Transverse colon (tissue), 4 donors: ENCODE results near the gene NT5C2. TPM values are rescaled to one million over a fixed set of nuclear protein-coding genes. Genes with fewer than 3 reads are reported as not detected.

Experiments used
- DNase-seq: peaks from one replicate; pipeline ENCODE4 v3.0.0-alpha.2; 2019
- H3K27ac ChIP-seq, 4 donors: fragments of 200-600 bp; sonication (generic); 2 replicates each; pipeline ENCODE4 v1.5.1; 2016 to 2018; ENCODE audit warnings: inconsistent platforms in 4 of 4
- H3K27me3 ChIP-seq: fragments of 200-600 bp; sonication (generic); 2 replicates; pipeline ENCODE4 v1.5.1; 2017; ENCODE audit warnings: inconsistent platforms
- H3K36me3 ChIP-seq, 4 donors: fragments of 200-600 bp; sonication (generic); 2 replicates each; pipeline ENCODE4 v1.5.1; 2017 to 2019; ENCODE audit warnings: inconsistent platforms in 4 of 4
- H3K4me1 ChIP-seq, 4 donors: fragments of 200-600 bp; sonication (generic); 2 replicates each; pipeline ENCODE4 v1.5.1; 2017 to 2020; ENCODE audit warnings: inconsistent platforms in 4 of 4
- H3K4me3 ChIP-seq, 4 donors: fragments of 200-600 bp; sonication (generic); 1 replicate in 1 of 4; 2 replicates in 3 of 4; pipeline versions ENCODE4 v1.5.1 to v1.6.1; 2017 to 2019; ENCODE audit warnings: inconsistent platforms in 4 of 4
- H3K9me3 ChIP-seq, 2 donors: fragments of 200-600 bp; sonication (generic); 2 replicates each; pipeline ENCODE4 v1.5.1; 2017 to 2019; ENCODE audit warnings: inconsistent platforms in 2 of 2
- CTCF ChIP-seq, 5 experiments: fragments of 200-600 bp in 3 of 5; fragments of 450-650 bp in 2 of 5; sonication (generic) in 3 of 5; IDR thresholded peaks; 1 replicate in 2 of 5; 2 replicates in 3 of 5; pipeline ENCODE4 v1.5.1; 2016 to 2017; ENCODE audit warnings: antibody characterized with exemption in 5 of 5, inconsistent platforms in 3 of 5, mild to moderate bottlenecking in 2 of 5, moderate library complexity in 1 of 5
- EP300 ChIP-seq: sonication (generic); formaldehyde crosslinking; IDR thresholded peaks from one replicate; pipeline ENCODE4 v1.6.1; 2017; ENCODE audit warnings: antibody characterized with exemption, low read depth
- POLR2A ChIP-seq: fragments of 450-650 bp; IDR thresholded peaks from one replicate; pipeline ENCODE4 v1.6.1; 2016; ENCODE audit warnings: antibody characterized with exemption, mild to moderate bottlenecking, moderate library complexity
- POLR2AphosphoS5 ChIP-seq, 3 donors: sonication (generic); formaldehyde crosslinking; IDR thresholded peaks; one replicate each; pipeline ENCODE4 v1.6.1; 2016; ENCODE audit warnings: antibody characterized with exemption in 3 of 3
- WGBS, 2 donors: methylation state at CpG; one replicate each; pipeline ENCODE4 v1.1.5; 2018; ENCODE audit warnings: low coverage in 1 of 2; 5-methylcytosine and 5-hydroxymethylcytosine counted together
- in situ Hi-C, 4 donors: fragments of 200-750 bp; cut with MboI; loops; one replicate each; pipeline versions ENCODE4 v1.15.0 to v1.15.1; 2017; ENCODE audit warnings: low sequenced_read_pairs in 3 of 4, low pct_ligation_motif_present in 1 of 4, low pct_unique_long_range_greater_than_20kb in 1 of 4
- intact Hi-C: fragments of 100-400 bp; cut with DNase I; formaldehyde crosslinking; loops from one replicate; pipeline ENCODE4 v1.15.1; 2023; ENCODE audit warnings: low total_unique reads
- total RNA-seq, 4 donors: library from RNA; depleted of rRNA; stranded (reverse); fragments of >200 nt; gene quantifications; one replicate each; pipeline ENCODE4 v1.1.0, GENCODE V29; 2016

The NT5C2 gene
- total RNA-seq, 4 donors from 2014 or later = 77.1 to 135 (median 105) TPM

- intact Hi-C loops = no loop called here
- Histone ChIP-seq H3K27me3 (no peaks in the 10 kb centered on the region), H3K4me1 (peaks cover 0 to 6% (median 2%) of the 10 kb centered on the region in 4 donors), H3K27ac (no peak overlapping the region), H3K36me3 (peaks cover 0 to 50% (median 12%) of the 10 kb centered on the region in 4 donors), H3K4me3 (no peak overlapping the region), H3K9me3 (no peaks in the 10 kb centered on the region)
- in situ Hi-C loops = loop anchor here in 1 of 4 donors (25.0 kb wide), 1 partner anchor 132 kb away; the partner anchor contains the start of gene RPEL1
- no peak for DNase-seq
- no peak for TF ChIP-seq POLR2AphosphoS5 (IDR thresholded peaks at IDR 0.05)
- TF ChIP-seq EP300 = no peak
- TF ChIP-seq CTCF (IDR thresholded peaks at IDR 0.05) = no peak
- no peak for TF ChIP-seq POLR2A
- WGBS, 2 donors = 85 to 100% methylated on average over 1 of the region's 1 CpG
These were observed 87.6 kb downstream of the NT5C2 start for GRCh38 chr10:103105462-103105861.

GRCh38 chr10:103104721-103105120 lies 88.4 kb downstream of the NT5C2 start:
- Histone ChIP-seq H3K27ac (no peak overlapping the region), H3K4me3 (no peak overlapping the region), H3K9me3 (no peaks in the 10 kb centered on the region), H3K4me1 (no peaks in the 10 kb centered on the region), H3K27me3 (no peaks in the 10 kb centered on the region), H3K36me3 (peaks cover 0 to 57% (median 13%) of the 10 kb centered on the region in 4 donors)
- DNase-seq = no peak
- in situ Hi-C loops = loop anchor here in 1 of 4 donors (25.0 kb wide), 1 partner anchor 133 kb away; the partner anchor contains the start of gene RPEL1
- intact Hi-C loops = no loop called here
- TF ChIP-seq EP300 (no peak), CTCF (IDR thresholded peaks at IDR 0.05) (no peak), POLR2AphosphoS5 (IDR thresholded peaks at IDR 0.05) (no peak), POLR2A (no peak)
- WGBS, 2 donors = 39 to 42% methylated on average over 2 of the region's 2 CpGs

- H3K36me3 ChIP-seq = peaks cover 0 to 65% (median 13%) of the 10 kb centered on the region in 4 donors
- H3K27ac ChIP-seq = no peak overlapping the region
- TF ChIP-seq POLR2A (no peak), CTCF (IDR thresholded peaks at IDR 0.05) (no peak), EP300 (no peak), POLR2AphosphoS5 (IDR thresholded peaks at IDR 0.05) (no peak)
- intact Hi-C loops = no loop called here
- in situ Hi-C loops = loop anchor here in 1 of 4 donors (25.0 kb wide), 1 partner anchor 133 kb away; the partner anchor contains the start of gene RPEL1
- no peak overlapping the region for H3K4me3 ChIP-seq
- no peaks in the 10 kb centered on the region for H3K27me3 ChIP-seq
- DNase-seq = no peak
- no peaks in the 10 kb centered on the region for H3K4me1 ChIP-seq
- 89 to 96% methylated on average over 2 of the region's 2 CpGs for WGBS, 2 donors
- H3K9me3 ChIP-seq = no peaks in the 10 kb centered on the region
These were observed 89.1 kb downstream of the NT5C2 start for GRCh38 chr10:103103989-103104388.

- TF ChIP-seq POLR2A (no peak), EP300 (no peak)
- intact Hi-C loops = no loop called here
- Histone ChIP-seq H3K9me3 (no peaks in the 10 kb centered on the region), H3K36me3 (peaks cover 0 to 62% (median 17%) of the 10 kb centered on the region in 4 donors), H3K4me3 (no peak overlapping the region), H3K27ac (no peak overlapping the region), H3K4me1 (no peaks in the 10 kb centered on the region), H3K27me3 (no peaks in the 10 kb centered on the region)
- 93 to 100% methylated on average over 2 to 3 of the region's 3 CpGs for WGBS, 2 donors
- in situ Hi-C loops = loop anchor here in 1 of 4 donors (25.0 kb wide), 1 partner anchor 135 kb away; the partner anchor contains the start of gene RPEL1
- no peak for DNase-seq
These were observed 90.9 kb downstream of the NT5C2 start for GRCh38 chr10:103102195-103102594.
